BE2C (cell line): Measurements from ENCODE around the gene PSMD10.

Experiments
- DNase-seq: peaks from one replicate; pipeline ENCODE4 v3.0.0-alpha.2; 2020
- H3K27me3 ChIP-seq: fragments of 250-450 bp; sonication (Bioruptor Pico); 2 replicates; pipeline ENCODE4 v1.5.1; 2020; ENCODE audit warnings: mild to moderate bottlenecking
- H3K36me3 ChIP-seq: fragments of 250-450 bp; sonication (Bioruptor Pico); 2 replicates; pipeline ENCODE4 v1.5.1; 2020; ENCODE audit warnings: mild to moderate bottlenecking
- H3K4me1 ChIP-seq: fragments of 250-450 bp; sonication (Bioruptor Pico); 2 replicates; pipeline ENCODE4 v1.5.1; 2020
- H3K4me3 ChIP-seq: 2 replicates; pipeline ENCODE4 v1.5.1; 2011; ENCODE audit warnings: low read depth, low read length
- H3K9me3 ChIP-seq: fragments of 250-450 bp; sonication (Bioruptor Pico); 2 replicates; pipeline ENCODE4 v1.5.1; 2020
- CTCF ChIP-seq: IDR thresholded peaks from 2 replicates; pipeline ENCODE4 v1.5.1; 2012; ENCODE audit warnings: mild to moderate bottlenecking, low read depth, low read length

PSMD10 gene

GRCh38 chrX:108070891-108071290, 20.5 kb downstream of the PSMD10 start:
- no peaks in the 10 kb centered on the region for H3K4me1 ChIP-seq
- H3K27me3 ChIP-seq, result peaks cover 3% of the 10 kb centered on the region; the same call in 1 of the 2 replicates
- no peak for DNase-seq
- H3K36me3 ChIP-seq, result no peaks in the 10 kb centered on the region
- no peak overlapping the region for H3K4me3 ChIP-seq
- no peak for TF ChIP-seq CTCF
- H3K9me3 ChIP-seq, result no peaks in the 10 kb centered on the region

- H3K4me1 ChIP-seq, result no peaks in the 10 kb centered on the region
- H3K27me3 ChIP-seq, result peaks cover 3% of the 10 kb centered on the region; the same call in 1 of the 2 replicates
Measured at GRCh38 chrX:108068121-108068520, 23.2 kb downstream of the PSMD10 start.

GRCh38 chrX:108064613-108065012, 26.7 kb downstream of the PSMD10 start:
- no peak for TF ChIP-seq CTCF
- H3K36me3 ChIP-seq, result no peaks in the 10 kb centered on the region
- no peak overlapping the region for H3K4me3 ChIP-seq
- H3K4me1 ChIP-seq, result no peaks in the 10 kb centered on the region
- H3K9me3 ChIP-seq, result no peaks in the 10 kb centered on the region
- no peak for DNase-seq
- peaks cover 3% of the 10 kb centered on the region; the same call in 1 of the 2 replicates for H3K27me3 ChIP-seq

More at GRCh38 chrX:108068121-108068520, 23.2 kb downstream of the PSMD10 start:
- TF ChIP-seq CTCF, result no peak
- Histone ChIP-seq H3K9me3 (no peaks in the 10 kb centered on the region), H3K36me3 (no peaks in the 10 kb centered on the region), H3K4me3 (no peak overlapping the region)
- no peak for DNase-seq

- Histone ChIP-seq H3K36me3 (no peaks in the 10 kb centered on the region), H3K9me3 (no peaks in the 10 kb centered on the region), H3K27me3 (peaks cover 3% of the 10 kb centered on the region; the same call in 1 of the 2 replicates), H3K4me1 (no peaks in the 10 kb centered on the region), H3K4me3 (no peak overlapping the region)
- no peak for DNase-seq
- no peak for TF ChIP-seq CTCF
Measured at GRCh38 chrX:108064001-108064400, 27.3 kb downstream of the PSMD10 start.

- no peak for DNase-seq
- no peak for TF ChIP-seq CTCF
- Histone ChIP-seq H3K36me3 (no peaks in the 10 kb centered on the region), H3K9me3 (no peaks in the 10 kb centered on the region), H3K27me3 (no peaks in the 10 kb centered on the region), H3K4me1 (no peaks in the 10 kb centered on the region), H3K4me3 (no peak overlapping the region)
Measured at GRCh38 chrX:108059801-108060200, 31.5 kb downstream of the PSMD10 start.

- no peaks in the 10 kb centered on the region for H3K9me3 ChIP-seq
- no peak for TF ChIP-seq CTCF
- no peak for DNase-seq
- no peaks in the 10 kb centered on the region for H3K4me1 ChIP-seq
- no peaks in the 10 kb centered on the region for H3K27me3 ChIP-seq
- no peaks in the 10 kb centered on the region for H3K36me3 ChIP-seq
- no peak overlapping the region for H3K4me3 ChIP-seq
Measured at GRCh38 chrX:108055546-108055945, 35.8 kb downstream of the PSMD10 start.
